Fibroblast of lung (primary cell): ENCODE measurements around the gene RAB18.

Experiments used
- CTCF ChIP-seq, 2 donors: IDR thresholded peaks in 1 of 2; conservative IDR thresholded peaks in 1 of 2; 1 replicate in 1 of 2; 2 replicates in 1 of 2; pipeline ENCODE4 v1.5.1; 2011 to 2012; ENCODE audit warnings: low read length in 2 of 2, control low read depth in 1 of 2, inconsistent platforms in 1 of 2, low read depth in 1 of 2, mild to moderate bottlenecking in 1 of 2
- EZH2 ChIP-seq: IDR thresholded peaks from 2 replicates; pipeline ENCODE4 v1.5.1; 2012; ENCODE audit warnings: low read length, control low read depth, mild to moderate bottlenecking; ENCODE audit errors: missing control alignments

DNA sequence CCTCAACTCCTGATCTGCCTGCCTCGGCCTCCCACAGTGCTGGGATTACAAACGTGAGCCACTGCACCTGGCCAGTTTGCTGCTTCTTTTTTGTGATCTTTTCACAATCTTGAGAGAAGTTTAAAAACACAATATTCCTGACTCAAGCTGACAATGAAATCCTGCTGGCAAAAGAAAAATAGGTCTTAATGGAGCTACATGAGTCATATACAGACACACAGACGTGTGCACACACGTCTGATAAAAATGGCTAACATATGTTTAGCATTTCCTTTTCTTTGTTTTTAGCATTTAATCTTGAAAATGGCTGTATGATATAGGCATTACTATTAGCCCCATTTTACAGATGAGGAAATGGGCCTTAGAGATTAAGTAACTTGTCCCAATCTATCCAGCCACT is 29.4 kb upstream of the RAB18 start:
- TF ChIP-seq EZH2 = no peak
- no peak for TF ChIP-seq CTCF (conservative IDR thresholded peaks at IDR 0.05 in 1 of 2, IDR thresholded peaks at IDR 0.05 in 1 of 2; ENCODE audit: low read depth in 1 of 2, low read length in 2 of 2)
